SK-MEL-5 (cell line): ENCODE measurements around the gene HOXD9. TPM values are rescaled to one million over a fixed set of nuclear protein-coding genes. Genes with fewer than 3 reads are reported as not detected.

Source experiments
- DNase-seq: peaks from one replicate; pipeline ENCODE4 v3.0.0-alpha.2; 2016; ENCODE audit warnings: low read depth, low spot score
- in situ Hi-C: cut with HindIII; loops from 2 replicates; pipeline ENCODE4 v1.10.0; 2016; ENCODE audit warnings: low sequenced_read_pairs, high pct_unique_total_duplicates, low pct_unique_long_range_greater_than_20kb
- small RNA-seq, 2 experiments: library from RNA; depleted of rRNA; stranded (forward); fragments of <200 nt; gene quantifications; one replicate each; pipeline ENCODE3, GENCODE V24; 2014
- total RNA-seq: library from RNA; depleted of rRNA; stranded (reverse); fragments of >200 nt; shearing (Covaris generic); gene quantifications from 2 replicates; pipeline ENCODE4 v1.2.3, GENCODE V29; 2014; rRNA removed

Gene HOXD9
- total RNA-seq, 1 experiment from 2014 or later = 0.18 TPM

DNA sequence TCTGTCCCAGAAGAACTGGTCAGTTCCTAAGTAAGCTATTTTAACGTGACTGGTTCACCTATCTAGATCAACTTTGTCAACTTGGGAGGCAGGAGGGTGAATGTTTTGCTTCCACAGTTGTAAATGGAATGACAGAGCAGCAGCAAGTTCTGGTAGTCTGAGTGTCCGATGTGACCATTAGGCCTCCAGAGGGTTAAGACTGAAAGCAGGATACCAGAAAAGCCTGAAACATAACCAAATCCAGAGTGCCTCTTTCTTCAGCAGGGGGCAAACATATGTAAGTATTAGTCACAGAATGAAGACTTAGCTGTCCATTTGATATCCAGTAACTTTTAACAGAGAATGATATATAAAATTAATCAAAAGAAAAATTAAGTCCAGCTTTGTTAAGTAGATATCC is 43.8 kb downstream of the HOXD9 start:
- no peak for DNase-seq
- in situ Hi-C loops = no loop called here

DNA sequence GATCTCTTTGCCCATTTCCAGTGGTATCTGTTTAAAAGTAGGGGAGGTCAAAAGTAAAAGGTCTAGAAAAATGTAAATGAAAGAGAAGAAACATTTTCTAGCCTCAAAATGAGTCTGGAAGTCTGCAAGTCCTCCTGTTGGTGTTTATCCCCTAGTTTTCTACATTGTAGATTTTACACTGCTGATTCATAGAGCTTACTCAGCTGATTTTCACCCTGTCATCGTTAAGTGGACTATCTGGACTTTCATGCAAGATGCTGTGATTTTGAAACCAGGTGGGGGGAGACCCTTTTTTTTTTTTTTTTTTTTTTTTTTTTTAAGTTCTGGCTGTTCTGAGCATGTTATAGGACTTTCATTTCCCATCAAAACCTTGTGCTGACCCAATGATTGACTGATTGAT is 44.9 kb downstream of the HOXD9 start:
- DNase-seq = no peak
- in situ Hi-C loops = no loop called here

DNA sequence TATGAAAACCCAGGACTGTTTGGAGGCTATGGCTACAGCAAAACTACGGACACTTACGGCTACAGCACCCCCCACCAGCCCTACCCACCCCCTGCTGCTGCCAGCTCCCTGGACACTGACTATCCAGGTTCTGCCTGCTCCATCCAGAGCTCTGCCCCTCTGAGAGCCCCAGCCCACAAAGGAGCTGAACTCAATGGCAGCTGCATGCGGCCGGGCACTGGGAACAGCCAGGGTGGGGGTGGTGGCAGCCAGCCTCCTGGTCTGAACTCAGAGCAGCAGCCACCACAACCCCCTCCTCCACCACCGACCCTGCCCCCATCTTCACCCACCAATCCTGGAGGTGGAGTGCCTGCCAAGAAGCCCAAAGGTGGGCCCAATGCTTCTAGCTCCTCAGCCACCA is 46.7 kb downstream of the HOXD9 start:
- in situ Hi-C loops = no loop called here
- no peak for DNase-seq

DNA sequence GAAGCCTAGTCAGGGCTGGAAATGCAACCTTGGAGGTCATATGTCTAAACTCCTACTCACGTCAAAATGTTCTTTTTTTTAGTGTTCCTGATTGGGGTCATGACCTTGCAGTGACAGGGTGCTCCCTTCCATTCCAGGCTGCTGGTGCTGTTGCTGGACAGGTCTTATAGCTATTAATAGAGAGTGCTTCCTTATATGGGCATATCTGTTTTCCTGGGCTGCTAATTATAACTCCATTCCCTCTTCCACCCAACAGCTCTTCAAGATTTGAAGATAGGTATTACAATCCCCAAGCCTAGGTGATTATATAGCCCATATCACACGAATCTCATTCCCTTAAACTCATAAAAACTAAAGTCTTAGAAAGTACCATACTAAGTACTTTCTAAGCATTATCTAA is 47.2 kb downstream of the HOXD9 start:
- DNase-seq = no peak
- in situ Hi-C loops = no loop called here

DNA sequence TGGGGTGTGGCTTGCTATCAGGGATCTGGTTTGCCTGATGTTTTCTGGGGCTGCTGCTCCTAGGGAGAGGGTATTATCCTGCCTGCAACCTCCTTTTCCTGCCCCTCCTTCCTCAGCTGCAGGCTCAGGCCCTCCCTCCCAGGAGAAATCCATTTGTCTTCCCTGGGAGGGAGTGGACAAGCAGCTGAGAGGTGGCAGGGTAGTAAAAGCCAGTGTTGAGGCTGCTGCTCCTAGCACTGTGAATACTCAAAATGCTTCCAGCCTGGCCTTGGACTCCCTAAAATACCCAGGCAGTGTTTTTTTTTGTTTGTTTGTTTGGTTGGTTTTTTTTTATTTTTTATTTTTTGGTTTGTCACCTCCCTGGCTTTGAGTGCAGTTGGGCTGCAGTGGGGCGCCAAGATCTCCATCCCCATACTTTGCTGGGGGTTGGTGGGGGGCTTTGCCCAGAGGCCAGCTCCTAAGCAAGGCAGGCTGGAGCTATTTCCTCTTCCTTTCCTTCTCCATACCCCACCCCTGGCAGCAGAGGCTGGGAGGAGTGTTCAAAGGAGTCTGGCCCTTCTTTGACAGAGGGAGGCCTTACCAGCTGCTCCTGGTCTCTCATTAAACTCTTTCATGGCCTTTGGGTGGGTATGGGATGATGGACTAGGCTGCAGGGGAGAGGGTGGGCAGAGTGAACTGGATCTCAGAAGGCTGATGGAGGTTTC is 48.2 kb downstream of the HOXD9 start:
- in situ Hi-C loops = no loop called here

DNA sequence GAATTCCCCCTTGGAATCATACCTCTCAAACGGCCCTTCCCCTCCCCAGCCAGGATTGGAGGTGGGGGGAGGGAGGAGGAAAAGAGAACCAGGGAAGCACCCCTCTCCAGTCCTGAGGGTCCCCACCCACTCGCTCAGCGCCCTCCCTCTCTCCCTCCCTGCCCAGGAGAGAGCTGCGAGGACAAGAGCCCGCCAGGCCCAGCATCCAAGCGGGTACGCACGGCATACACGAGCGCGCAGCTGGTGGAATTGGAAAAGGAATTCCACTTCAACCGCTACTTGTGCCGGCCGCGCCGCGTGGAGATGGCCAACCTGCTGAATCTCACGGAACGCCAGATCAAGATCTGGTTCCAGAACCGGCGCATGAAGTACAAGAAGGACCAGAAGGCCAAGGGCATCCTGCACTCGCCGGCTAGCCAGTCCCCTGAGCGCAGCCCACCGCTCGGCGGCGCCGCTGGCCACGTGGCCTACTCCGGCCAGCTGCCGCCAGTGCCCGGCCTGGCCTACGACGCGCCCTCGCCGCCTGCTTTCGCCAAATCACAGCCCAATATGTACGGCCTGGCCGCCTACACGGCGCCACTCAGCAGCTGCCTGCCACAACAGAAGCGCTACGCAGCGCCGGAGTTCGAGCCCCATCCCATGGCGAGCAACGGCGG is 49.0 kb downstream of the HOXD9 start:
- no peak for DNase-seq
- in situ Hi-C loops = no loop called here

More for the DNA sequence above, 48.2 kb downstream of the HOXD9 start:
- no peak for DNase-seq

DNA sequence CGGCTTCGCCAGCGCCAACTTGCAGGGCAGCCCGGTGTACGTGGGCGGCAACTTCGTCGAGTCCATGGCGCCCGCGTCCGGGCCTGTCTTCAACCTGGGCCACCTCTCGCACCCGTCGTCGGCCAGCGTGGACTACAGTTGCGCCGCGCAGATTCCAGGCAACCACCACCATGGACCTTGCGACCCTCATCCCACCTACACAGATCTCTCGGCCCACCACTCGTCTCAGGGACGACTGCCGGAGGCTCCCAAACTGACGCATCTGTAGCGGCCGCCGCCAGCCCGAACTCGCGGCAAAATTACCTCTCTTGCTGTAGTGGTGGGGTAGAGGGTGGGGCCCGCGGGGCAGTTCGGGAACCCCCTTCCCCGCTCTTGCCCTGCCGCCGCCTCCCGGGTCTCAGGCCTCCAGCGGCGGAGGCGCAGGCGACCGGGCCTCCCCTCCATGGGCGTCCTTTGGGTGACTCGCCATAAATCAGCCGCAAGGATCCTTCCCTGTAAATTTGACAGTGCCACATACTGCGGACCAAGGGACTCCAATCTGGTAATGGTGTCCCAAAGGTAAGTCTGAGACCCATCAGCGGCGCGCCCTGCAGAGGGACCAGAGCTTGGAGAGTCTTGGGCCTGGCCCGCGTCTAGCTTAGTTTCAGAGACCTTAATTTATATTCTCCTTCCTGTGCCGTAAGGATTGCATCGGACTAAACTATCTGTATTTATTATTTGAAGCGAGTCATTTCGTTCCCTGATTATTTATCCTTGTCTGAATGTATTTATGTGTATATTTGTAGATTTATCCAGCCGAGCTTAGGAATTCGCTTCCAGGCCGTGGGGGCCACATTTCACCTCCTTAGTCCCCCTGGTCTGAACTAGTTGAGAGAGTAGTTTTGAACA is 49.7 kb downstream of the HOXD9 start:
- in situ Hi-C loops = no loop called here
- no peak for DNase-seq

DNA sequence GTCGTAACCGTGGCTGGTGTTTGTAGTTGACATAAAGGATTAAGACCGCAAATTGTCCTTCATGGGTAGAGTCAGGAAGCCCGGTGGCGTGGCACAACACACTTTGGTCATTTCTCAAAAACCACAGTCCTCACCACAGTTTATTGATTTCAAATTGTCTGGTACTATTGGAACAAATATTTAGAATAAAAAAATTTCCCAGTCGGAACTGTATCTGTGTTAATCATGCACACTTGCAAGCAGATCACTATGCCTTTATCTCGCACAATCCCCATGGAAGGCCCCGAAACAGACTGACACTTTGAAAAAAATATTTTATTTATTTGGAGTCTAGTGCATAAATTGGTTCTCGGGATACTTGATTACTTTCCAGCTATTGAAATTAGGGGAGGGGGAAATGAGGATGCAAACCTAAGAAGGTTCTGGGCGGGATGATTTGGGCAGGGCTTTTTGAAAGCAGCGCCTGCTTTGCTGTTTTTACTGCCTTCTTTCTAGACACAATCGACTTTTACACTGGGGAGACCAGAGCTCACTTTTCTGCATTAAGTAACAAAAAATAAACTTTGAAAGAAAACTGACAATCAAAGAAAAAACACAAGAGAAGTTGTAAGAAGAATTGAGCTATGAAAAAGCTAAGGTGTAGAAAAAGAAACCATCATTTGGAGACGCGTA is 50.5 kb downstream of the HOXD9 start:
- in situ Hi-C loops = no loop called here
- no peak for DNase-seq

DNA sequence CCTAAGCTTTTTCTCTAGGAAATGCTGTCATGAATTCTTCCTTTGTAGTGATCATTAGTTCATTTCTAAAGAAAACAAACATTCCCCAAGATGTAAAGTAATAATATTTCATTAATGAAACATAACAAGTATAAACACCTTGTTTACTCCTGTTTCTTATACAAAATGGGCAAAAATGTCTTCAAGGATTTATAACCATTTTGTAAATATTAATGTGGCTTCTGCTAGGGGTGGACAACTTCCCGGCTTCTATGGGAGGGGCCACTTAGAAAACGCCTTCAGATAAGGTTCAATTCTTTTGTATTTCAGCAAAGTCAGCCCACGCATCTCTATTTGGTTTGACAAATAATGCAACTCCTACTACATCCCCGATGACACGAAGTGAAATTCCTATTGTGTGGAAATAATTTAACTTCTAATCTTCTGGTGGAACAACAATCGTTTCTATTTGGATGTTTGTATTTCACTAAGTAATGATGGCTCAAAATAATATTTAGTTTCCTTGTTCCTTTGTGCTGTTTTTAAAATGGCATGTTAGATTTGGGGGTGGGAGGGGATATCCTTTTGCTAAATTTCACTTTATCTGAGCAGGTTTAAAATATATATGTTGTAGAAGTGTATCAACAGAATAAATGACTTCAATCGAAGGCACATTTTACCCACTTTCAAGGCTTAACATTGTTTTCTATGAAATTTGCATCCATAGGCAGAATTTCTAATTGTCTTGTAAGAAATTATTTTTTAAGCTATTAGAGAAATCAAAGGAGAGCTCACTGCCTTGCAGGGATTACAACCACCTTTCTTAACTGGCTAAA is 51.3 kb downstream of the HOXD9 start:
- DNase-seq = no peak
- in situ Hi-C loops = no loop called here

DNA sequence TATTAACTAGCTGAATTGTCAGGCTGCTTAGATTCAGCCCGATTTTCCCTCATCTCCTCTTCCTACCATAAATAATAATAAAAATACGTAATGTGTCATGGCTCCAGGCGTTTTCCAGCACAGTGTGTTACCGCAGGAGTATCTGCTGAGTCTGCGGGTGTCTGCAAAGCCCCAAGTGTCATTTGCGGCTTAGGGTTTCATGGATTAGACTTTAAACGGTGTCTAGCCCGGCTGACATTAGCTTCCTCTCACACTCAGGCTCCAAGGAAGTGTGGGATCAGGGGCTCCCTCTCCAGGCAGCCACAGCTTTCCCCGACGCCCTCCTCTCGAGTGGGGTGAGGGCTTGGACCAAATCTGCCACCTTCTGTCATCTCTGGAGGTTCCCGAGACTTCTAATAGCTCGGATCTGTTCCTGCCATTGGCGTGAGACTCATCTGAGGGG is 51.9 kb downstream of the HOXD9 start:
- in situ Hi-C loops = no loop called here
- DNase-seq = no peak

Small RNA genes lying within 50 kb of the gene (small RNA-seq; reads per million reads assigned to genes)
- 34.7 to 6,533 reads per million in 2 experiments for gene MIR10B

Other genes with a start within 250 kb of the HOXD9 start
- gene LNPK, start 120.5 kb upstream of the HOXD9 start, total RNA-seq = 54.0 and 59.8 TPM in 2 replicates
- not detected in 2 replicates for gene EVX2, start 38.8 kb upstream of the HOXD9 start, total RNA-seq
- 10.3 and 11.8 TPM in 2 replicates for gene HOXD13, start 30.0 kb upstream of the HOXD9 start, total RNA-seq
- gene HOXD12, start 22.9 kb upstream of the HOXD9 start, total RNA-seq = 0.42 TPM in 1 of 2 replicates, not detected in the other
- gene HOXD11, start 15.4 kb upstream of the HOXD9 start, total RNA-seq = 0.37 and 0.53 TPM in 2 replicates
- 1.3 TPM in 1 of 2 replicates, not detected in the other for gene HOXD10, start 5.9 kb upstream of the HOXD9 start, total RNA-seq
- gene HOXD8, start 7.0 kb downstream of the HOXD9 start, total RNA-seq = 14.5 and 19.7 TPM in 2 replicates
- 3.6 and 4.2 TPM in 2 replicates for gene HOXD4, start 28.8 kb downstream of the HOXD9 start, total RNA-seq
- gene HOXD3, start 34.6 kb downstream of the HOXD9 start, total RNA-seq = 4.9 and 5.5 TPM in 2 replicates
- gene HOXD1, start 65.9 kb downstream of the HOXD9 start, total RNA-seq = 9.8 and 10.3 TPM in 2 replicates
- 85.3 and 86.0 TPM in 2 replicates for gene MTX2, start 146.7 kb downstream of the HOXD9 start, total RNA-seq